ENCODE data around the gene SCNN1A. TPM values are rescaled to one million over a fixed set of nuclear protein-coding genes. Genes with fewer than 3 reads are reported as not detected.

The SCNN1A gene
- total RNA-seq, 1 donor from 2014 or later: 55.2 TPM

- Histone ChIP-seq H3K4me3 (no peak overlapping the region), H3K9me3 (no peaks in the 10 kb centered on the region), H3K27me3 (no peaks in the 10 kb centered on the region), H3K36me3 (no peaks in the 10 kb centered on the region), H3K4me1 (peaks cover 58% of the 10 kb centered on the region), H3K27ac (peak overlapping the region; percentile 92)
- intact Hi-C loops (cut with DNase I): no loop called here
- TF ChIP-seq POLR2AphosphoS5 (IDR thresholded peaks at IDR 0.05; ENCODE audit: insufficient read depth in 1 of 2, low read depth in 1 of 2) (no peak), POLR2A (IDR thresholded peaks at IDR 0.05) (no peak), CTCF (IDR thresholded peaks at IDR 0.05) (no peak)
- peak in 1 of 2 donors; percentile 64 for DNase-seq (ENCODE audit: extremely low spot score in 2 of 2)
These were observed 4.8 kb downstream of the SCNN1A start for GRCh38 chr12:6370576-6370935.

- Histone ChIP-seq H3K4me1 (peaks cover 53% of the 10 kb centered on the region), H3K4me3 (no peak overlapping the region), H3K27me3 (no peaks in the 10 kb centered on the region), H3K9me3 (no peaks in the 10 kb centered on the region), H3K27ac (peak overlapping the region; percentile 92), H3K36me3 (no peaks in the 10 kb centered on the region)
- peak in 1 of 2 donors; percentile 80 for DNase-seq (ENCODE audit: extremely low spot score in 2 of 2)
- intact Hi-C loops (cut with DNase I): no loop called here
- no peak for TF ChIP-seq POLR2A (IDR thresholded peaks at IDR 0.05)
- no peak for TF ChIP-seq POLR2AphosphoS5 (IDR thresholded peaks at IDR 0.05; ENCODE audit: insufficient read depth in 1 of 2, low read depth in 1 of 2)
These were observed 5.3 kb downstream of the SCNN1A start for GRCh38 chr12:6369916-6370575.

- no peaks in the 10 kb centered on the region for H3K27me3 ChIP-seq
- peaks cover 56% of the 10 kb centered on the region for H3K4me1 ChIP-seq
- peak in 1 of 2 donors; percentile 80 for DNase-seq (ENCODE audit: extremely low spot score in 2 of 2)
- intact Hi-C loops (cut with DNase I): no loop called here
- H3K9me3 ChIP-seq: no peaks in the 10 kb centered on the region
- H3K36me3 ChIP-seq: no peaks in the 10 kb centered on the region
- TF ChIP-seq POLR2AphosphoS5 (IDR thresholded peaks at IDR 0.05; ENCODE audit: insufficient read depth in 1 of 2, low read depth in 1 of 2) (no peak), POLR2A (IDR thresholded peaks at IDR 0.05) (no peak), CTCF (IDR thresholded peaks at IDR 0.05) (no peak)
- H3K27ac ChIP-seq: no peak overlapping the region
- H3K4me3 ChIP-seq: no peak overlapping the region
These were observed 6.3 kb downstream of the SCNN1A start for GRCh38 chr12:6368906-6369525.

- intact Hi-C loops (cut with DNase I): no loop called here
- H3K27ac ChIP-seq: peak overlapping the region; percentile 22
- no peaks in the 10 kb centered on the region for H3K36me3 ChIP-seq
- peak in 1 of 2 donors; percentile 76 for DNase-seq (ENCODE audit: extremely low spot score in 2 of 2)
- no peak overlapping the region for H3K4me3 ChIP-seq
- TF ChIP-seq CTCF (IDR thresholded peaks at IDR 0.05) (no peak), POLR2AphosphoS5 (IDR thresholded peaks at IDR 0.05; ENCODE audit: insufficient read depth in 1 of 2, low read depth in 1 of 2) (no peak)
- H3K27me3 ChIP-seq: no peaks in the 10 kb centered on the region
- H3K9me3 ChIP-seq: no peaks in the 10 kb centered on the region
- H3K4me1 ChIP-seq: peaks cover 48% of the 10 kb centered on the region
These were observed 7.1 kb downstream of the SCNN1A start for GRCh38 chr12:6367969-6368892.
